Activated CD4-positive, alpha-beta T cell treated with anti-CD3 and anti-CD28 coated beads for 4 hours (primary cell): ENCODE measurements around the gene TSPAN14.
A peak's percentile ranks its signal among the peaks of the same experiment; 100 is the strongest.

Experiments
- DNase-seq, 2 donors: peaks; one replicate each; pipeline ENCODE4 v3.0.0-alpha.2; 2020

Gene TSPAN14

DNA sequence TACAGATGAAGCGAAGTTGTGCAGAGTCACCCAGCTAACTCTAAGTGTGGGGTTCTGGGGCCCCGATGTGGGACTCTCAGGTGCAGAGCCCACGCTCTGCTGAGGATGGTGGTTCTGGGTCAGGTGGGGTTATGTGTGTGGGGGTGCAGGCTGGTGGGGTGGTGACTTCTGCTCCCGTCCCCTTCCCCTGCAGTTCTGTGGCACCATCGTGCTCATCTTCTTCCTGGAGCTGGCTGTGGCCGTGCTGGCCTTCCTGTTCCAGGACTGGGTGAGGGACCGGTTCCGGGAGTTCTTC is 54.9 kb downstream of the TSPAN14 start:
- no peak for DNase-seq

DNA sequence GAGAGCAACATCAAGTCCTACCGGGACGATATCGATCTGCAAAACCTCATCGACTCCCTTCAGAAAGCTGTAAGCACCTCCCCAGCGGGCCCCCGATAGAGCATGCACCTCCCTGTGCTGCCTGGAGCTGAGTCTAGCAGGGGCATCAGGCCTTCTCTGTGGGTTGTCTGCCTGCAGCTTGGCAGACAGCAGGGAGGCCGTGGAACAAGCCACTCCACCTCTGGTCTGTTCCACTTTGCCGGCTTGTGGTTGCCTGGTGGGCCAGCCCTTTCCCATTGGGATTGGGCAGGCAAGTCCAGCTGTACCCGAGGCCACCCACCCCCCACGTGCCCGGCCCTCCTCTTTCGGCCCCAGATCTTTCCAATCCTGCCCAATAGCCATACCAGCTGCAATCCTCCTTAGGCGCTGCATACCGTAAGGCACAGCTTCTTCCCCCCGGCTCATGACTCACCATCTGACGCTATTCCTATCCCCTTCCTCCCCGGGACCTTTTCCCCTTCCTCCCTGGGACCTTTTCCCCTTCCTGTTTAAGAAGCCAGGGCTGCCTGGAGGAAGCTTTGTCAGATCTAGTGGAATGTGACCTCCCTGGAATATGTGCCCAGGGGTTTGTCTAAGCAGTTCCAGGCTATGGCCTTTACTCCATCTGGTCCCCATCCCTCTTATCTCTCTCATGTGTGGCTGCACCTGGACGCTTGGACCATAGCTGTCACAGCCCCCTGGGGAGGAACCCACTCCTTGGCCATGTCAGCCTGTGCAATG is 55.5 kb downstream of the TSPAN14 start:
- DNase-seq: no peak

DNA sequence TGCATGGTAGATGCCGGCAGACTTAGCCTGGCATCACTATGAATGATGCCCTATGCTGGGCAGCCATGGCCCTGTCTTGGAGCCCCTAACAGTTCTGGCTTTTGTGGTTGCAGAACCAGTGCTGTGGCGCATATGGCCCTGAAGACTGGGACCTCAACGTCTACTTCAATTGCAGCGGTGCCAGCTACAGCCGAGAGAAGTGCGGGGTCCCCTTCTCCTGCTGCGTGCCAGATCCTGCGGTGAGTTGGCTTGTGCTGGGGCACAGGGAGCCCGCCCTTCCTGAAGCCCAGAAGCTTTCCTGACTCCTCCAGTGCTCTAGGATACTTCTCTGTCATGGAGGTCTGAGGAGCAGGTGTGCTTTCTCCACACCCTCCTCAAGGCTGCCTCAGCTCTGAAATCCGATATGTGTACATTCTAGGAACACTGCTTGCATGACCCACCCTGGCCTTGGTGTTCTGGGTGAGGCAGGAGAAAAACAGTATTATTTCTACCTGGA is 58.0 kb downstream of the TSPAN14 start:
- no peak for DNase-seq

DNA sequence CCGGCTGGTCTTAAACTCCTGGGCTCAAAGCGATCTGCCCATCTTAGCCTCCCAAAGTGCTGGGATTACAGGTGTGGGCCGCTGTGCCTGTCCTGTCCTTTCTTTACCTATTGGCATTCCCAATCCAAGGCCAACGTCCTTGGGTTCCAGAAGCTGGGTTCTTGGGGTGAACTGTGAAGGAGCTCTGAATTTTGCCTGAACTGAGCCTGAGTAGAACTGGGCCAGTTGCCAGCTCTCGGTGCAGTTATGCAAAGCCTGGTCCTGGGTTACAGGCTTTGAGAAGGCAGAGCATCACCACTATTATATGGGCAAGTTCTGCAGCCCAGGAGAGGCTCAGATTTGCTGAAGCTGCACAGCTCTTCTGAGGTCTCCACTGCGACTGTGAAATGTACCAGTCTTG is 59.0 kb downstream of the TSPAN14 start:
- DNase-seq: no peak

DNA sequence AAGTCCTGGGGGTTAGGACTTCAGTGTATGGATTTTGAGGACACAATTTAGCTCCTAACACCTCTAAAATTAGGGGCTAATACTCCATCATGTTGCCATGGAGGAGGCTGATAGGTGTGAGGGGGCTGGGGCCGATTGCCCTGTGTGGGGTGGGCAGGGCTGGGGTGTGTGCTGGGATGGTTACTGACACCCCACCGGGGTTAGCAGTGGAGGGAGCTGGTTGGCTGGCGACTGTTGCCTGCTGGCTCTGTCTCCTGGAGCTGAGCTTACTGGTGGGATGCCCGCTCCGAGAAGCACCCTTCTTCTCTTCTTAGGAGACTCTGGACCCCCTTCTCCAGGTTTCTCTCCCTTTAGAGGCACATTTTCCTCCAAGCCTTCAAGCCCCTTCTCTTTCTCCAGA is 61.4 kb downstream of the TSPAN14 start:
- no peak for DNase-seq

DNA sequence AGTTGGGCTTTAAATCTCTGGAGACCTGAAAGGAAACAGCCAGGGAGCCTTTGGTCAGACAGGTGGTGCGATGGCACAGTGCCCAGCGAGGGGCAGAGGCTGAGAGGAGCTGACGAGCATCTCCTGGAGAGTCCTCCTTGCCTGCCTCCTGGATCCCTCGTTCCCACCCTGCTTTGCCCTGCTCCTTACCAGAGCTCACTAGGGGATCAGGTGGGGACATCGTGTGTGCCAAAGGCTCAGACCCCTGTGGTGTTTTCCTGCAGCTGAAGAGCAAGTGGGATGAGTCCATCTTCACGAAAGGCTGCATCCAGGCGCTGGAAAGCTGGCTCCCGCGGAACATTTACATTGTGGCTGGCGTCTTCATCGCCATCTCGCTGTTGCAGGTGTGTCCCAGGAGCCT is 61.8 kb downstream of the TSPAN14 start:
- DNase-seq: no peak

DNA sequence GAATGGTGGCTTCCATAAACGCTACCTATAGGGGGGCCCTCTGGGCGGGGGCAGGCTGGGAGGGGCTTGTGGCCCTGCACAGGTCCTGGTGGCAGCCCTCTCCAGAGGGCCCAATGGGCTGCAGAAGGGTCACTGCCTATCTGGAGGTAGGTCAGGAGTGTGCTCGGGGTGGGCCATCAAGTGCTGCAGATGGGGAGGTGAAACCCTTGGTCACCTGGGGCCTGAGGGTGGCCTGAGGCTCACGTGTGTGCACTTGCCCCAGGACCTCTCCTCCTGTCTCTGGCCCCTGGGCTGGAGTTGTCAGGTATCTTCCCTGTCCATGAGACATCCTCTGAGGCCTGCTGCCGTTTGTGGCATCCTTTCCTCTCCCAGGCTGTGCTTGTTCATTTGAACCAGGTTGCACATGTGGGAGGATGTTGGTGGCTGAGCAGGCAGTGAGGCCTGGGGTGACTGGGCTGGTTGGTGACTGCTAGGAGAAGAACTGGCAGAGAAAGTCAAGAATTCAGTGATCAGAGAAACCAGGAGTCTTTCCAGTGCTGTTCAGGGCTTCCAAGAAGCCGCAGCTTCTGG is 62.5 kb downstream of the TSPAN14 start:
- DNase-seq: no peak

DNA sequence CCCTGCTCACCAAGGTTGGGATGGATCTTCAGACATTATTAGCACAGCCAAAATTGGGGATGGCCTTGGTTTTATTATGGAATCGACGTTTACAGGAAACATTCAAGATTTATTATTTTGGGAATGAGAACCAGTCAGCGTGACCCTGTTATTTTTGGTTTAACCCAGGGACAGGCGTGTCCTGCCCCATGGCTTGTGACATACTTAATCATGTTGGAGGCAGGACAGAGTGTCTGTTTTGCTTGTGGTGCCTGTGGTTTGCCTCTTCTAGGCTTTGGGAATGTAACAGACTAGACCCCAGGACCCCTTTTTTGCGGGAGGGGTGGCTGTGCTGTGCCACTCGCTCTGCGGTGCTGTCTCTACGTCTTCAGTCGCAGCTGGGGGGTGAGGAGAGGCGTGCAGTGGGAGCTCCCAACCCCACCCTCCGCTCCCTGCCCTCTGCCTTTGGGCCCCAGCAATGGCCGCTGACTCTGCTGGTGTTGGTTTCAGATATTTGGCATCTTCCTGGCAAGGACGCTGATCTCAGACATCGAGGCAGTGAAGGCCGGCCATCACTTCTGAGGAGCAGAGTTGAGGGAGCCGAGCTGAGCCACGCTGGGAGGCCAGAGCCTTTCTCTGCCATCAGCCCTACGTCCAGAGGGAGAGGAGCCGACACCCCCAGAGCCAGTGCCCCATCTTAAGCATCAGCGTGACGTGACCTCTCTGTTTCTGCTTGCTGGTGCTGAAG is 63.5 kb downstream of the TSPAN14 start:
- DNase-seq: no peak

DNA sequence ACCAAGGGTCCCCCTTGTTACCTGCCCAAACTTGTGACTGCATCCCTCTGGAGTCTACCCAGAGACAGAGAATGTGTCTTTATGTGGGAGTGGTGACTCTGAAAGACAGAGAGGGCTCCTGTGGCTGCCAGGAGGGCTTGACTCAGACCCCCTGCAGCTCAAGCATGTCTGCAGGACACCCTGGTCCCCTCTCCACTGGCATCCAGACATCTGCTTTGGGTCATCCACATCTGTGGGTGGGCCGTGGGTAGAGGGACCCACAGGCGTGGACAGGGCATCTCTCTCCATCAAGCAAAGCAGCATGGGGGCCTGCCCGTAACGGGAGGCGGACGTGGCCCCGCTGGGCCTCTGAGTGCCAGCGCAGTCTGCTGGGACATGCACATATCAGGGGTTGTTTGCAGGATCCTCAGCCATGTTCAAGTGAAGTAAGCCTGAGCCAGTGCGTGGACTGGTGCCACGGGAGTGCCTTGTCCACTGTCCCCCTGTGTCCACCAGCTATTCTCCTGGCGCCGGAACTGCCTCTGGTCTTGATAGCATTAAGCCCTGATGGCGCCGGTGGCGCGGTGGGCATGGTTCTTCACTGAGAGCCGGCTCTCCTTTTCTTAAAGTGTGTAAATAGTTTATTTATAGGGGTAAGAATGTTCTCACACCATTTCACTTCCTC is 64.2 kb downstream of the TSPAN14 start:
- no peak for DNase-seq

DNA sequence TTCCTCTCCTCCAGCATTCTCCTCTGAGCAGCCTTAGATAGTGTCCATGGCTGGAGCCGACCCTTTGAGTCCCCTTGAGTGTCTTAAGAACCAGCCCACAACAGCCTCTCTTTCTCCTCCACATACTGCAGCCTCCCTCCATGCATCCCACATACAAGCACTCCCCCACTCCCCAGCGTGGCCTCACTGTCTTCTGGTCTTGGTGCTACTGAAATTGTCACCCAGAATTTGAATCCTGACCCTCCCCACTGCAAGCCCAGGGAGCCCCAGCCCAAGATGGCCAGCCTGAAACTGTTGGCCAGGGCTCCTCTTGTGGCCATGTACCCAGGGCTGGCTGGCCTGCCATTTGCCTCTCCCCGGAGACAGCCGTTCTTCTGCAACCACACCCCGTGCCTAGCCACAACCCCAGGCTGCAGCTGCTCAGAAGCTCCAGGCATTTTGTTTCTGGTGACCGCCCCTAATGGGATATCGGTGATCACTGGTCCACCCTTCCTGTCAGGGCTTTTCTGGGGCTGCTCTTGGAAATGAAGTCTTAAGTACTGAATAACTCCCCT is 64.8 kb downstream of the TSPAN14 start:
- DNase-seq: no peak

DNA sequence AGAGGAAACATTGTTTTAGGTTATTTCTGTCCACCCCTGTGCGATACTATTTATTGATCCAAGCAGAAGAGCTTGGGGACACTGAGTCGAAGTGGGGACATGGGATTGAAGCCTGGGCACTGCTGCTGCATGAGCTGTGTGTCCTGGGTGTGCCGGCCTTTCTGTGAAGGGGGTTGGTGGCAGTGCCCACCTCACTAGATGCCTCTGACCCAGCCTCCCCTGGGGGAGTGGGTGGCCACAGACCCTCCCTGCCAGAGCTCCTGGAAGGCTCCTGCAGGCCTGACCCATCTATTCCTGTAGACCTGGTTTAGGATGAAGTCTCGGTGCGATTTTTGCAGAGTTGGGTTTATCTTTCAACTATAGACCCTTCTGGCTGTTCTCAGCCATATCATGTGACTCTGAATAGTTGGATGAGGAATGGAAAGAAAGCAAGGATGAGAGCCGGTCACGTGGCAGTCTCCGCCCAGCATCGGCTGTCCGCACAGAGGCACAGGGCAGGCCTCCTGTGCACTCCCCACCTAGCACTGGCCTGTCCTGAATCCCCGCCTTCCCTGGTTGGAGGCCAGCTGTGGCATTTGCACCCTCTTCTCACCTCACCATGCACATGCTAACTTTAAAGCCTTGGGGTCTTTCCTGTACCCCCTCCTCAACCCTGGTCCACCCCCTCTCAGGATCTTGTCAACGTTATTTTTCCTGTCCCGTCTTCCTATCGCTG is 66.0 kb downstream of the TSPAN14 start:
- no peak for DNase-seq

DNA sequence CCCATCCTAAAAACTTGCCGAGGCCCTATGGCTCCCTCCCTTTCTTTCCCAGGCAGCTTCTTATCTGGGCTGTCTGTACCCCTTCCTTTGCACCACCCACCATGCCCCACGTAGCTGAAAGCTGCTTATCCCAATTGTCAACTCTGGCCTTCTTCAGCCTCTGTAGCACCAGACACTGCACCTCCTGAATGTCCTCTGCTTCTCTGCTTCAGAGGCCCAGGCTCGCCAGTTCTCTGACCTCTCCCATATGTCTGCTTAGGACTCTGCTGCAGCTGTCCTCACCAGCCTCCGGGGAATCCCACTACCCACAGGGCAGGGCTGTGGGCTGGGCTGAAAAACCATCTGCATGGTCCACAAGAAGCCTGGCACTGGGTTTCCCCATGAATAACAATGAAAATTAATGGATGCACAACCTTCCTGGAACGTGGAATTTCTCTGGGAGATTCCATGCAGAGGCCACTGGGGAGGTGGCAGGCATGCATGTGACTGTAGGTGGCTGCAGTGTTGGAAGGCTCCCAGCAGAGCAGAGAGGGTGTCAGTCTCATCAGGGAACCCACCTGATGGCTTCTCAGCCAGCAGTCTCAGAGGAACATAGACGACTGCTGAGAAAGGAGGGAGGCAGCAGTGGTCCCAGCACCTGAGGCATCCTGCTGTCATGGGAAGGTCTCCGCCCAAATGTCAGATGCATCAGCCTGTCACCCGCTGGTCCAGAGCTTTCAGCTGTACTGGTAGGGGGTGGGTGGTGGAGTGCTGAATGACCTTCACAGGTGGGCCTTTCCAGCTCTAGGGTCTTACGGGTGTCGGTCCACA is 66.8 kb downstream of the TSPAN14 start:
- DNase-seq: no peak

DNA sequence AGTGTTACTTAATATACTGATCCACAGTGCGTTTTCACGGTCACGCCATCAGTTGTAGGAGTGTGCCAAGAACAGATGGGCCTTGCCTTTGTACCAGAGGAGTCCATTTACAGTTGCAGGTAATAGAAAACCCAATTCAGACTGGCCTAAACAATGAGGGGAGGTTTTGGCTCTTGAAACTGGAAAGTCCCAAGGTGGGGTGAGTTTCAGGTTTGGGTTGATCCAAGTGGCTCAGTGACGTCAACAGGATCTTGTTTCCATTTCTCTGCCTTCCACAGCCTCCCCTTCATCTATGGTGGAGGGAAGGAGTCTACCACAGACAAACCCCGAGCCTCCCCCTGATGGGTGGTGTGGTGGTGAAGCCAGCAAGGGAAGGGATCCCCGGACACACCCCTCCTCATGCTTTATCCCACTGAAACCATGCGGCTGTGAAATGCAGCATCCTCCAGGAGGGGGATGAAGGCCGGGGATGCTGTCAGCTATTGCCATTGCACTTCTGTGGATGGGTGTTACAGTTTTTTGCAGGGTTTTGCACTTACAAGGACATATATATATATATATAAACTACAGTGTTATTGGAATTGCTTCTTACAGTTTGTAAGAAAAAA is 68.8 kb downstream of the TSPAN14 start:
- no peak for DNase-seq

DNA sequence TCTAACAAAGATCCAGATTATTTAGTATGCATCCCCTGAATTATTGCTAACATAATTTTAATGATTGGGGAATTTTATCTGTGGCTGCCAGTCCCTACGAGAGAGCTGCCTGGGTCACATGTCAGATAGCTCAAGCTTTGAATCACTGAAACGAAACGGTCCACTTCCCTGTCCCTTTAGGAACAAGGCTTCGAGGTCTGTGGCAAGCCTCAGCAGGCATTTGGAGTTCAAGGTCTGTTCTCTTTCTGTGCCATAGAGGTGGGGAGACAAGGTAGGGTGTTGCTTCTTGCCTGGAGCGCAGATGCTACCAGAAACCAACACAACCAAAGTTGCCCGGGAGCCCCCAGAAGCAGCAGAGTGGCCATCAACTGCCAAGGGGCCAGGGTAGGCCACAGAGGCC is 69.7 kb downstream of the TSPAN14 start:
- DNase-seq: no peak

DNA sequence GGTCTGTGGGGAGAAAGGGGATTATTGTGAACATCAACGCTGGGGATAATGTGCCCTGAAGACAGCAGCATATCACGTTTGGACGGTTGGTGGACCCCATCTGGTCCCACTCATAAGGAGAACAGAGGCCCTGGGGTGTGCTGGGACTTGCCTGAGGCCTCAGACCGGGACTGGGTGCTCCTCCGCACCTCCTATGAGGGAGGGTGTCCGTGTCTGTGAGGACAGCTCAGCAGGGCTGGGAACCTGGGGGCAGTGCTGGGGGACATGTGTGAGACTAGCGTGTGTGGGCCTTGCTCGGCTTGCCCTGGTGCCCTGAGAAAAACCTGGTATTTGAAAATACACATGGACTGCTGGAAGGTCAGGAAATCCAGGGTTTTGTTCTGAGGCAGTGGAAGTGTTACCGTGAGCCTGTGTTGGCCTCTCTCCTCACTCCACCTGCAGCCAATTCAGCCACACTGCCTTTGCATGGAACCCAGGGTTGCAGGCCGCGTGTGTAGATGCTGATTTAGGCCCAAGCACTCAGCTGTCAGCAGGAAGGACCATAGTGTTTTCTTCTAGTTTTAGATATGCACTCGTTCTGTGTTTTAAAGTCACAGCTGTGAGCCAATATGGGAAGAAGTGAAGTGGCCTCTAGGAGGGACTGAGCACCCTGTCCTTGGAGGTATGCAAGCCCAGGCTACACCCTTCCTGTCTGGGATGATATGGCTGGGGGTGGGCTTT is 70.2 kb downstream of the TSPAN14 start:
- no peak for DNase-seq

DNA sequence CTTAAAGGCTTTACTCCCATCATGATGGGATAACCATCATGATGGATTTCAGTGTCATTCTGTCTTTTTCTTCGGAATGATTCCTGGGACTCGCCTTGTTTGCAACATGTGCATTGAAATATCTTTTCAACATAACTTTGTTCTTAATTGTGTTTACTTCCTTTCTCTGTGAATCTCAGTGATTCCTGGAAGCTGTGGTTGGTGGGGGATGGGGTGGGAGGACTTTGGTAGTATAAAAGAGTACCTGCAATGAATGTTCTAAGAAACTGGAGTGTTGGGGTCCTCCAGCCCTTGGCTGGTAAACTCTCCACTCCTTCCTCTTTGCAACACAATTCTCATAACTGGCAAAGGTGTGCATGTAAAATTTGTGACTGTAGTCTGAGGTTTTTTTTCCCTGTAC is 72.1 kb downstream of the TSPAN14 start:
- peak in 1 of 2 donors; percentile 39 for DNase-seq

DNA sequence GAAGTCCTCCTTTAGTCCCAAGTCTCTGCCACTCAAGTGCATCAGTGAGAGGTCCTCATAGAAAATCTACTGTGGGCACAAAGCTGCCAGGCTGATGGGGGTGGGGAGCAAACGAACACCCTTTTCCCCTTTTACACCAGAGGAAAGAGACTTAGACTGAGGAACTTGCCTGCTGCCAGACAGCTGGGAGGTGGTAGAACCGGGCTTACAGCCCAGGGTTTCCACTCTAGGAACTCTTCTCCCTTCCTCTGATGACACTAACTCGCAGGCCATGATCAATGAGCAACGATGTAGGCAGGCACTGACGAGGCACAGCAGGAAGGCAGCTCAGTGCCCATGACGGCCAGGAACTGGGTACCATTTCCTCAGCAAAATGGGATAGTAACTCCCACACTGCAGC is 72.6 kb downstream of the TSPAN14 start:
- no peak for DNase-seq

DNA sequence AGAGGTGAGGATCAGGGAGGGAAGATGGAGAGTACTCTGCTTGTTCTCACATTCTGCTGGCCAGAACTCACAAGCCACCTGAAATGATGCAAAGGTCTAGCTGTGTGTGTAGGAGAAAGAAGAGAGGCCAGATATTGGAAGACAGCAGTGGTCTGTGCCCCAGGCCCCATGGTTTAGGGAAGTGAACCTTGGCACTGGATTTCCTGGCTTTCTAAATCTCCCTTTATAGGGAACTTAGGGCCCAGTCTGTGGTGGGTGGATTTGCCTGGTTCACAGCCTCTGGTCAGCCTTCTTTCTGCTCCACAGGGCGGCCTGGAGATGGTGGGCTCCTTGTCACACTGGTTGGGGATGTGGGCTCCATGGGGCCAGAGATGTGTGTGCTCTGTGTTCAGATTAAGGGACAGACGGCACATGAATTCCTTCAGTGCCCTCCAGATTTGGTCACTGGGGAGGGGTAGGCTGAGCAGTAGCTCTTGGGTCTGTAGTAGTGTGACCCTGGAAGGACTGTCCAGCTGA is 74.1 kb downstream of the TSPAN14 start:
- no peak for DNase-seq

DNA sequence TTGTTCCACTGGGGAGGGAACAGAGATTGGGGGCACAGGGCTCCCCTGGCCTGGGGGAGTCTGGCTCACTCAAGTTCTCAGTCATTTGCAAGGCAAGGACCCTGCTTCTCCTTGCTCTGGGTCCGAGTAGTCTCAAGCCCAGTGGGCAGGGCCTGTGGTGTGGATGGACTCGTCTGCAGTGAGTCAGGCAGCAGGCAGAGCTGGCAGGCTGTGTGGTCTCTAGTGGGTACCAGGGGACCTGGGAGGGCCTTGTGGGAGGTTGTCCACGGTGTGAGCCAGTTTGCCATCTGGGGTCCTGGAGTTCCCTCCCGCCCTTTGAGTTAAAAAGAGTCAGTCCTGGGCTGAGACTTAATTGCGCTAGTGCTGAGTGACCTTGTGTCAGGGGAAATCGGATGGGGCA is 74.8 kb downstream of the TSPAN14 start:
- no peak for DNase-seq

DNA sequence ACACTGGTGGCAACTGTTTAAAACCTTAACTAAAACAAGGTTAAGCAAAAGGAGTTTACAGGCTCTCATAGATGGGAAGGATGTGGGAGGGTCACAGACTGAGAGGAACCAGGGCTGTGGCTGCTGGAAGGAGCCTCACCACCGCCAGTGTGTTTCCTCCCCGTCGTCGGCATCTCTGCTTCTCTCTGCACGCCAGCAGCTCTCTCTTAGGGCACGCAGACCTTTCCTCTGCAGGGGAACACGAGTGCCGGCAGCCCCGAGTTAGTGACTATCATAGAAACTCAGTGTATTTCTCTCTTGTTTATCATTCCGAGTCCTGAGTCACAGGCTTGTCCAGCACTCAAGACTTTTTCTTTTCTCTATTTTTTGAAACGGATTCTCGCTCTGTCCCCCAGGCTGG is 75.5 kb downstream of the TSPAN14 start:
- peak; percentile 30 to 35 for DNase-seq
